Gastrocnemius medialis (tissue), 4 donors: ENCODE measurements around the gene TAOK1.

Experiments
- POLR2A ChIP-seq, 2 donors: fragments of 450-650 bp; IDR thresholded peaks; one replicate each; pipeline ENCODE4 v1.6.1; 2017; ENCODE audit warnings: antibody characterized with exemption in 2 of 2, mild to moderate bottlenecking in 2 of 2, moderate library complexity in 2 of 2
- TF ChIP-seq, protein P1 (sequence below), 5 experiments: fragments of 450-650 bp in 3 of 5; fragments of 200-600 bp in 2 of 5; sonication (generic) in 2 of 5; IDR thresholded peaks in 4 of 5; conservative IDR thresholded peaks in 1 of 5; 1 replicate in 4 of 5; 2 replicates in 1 of 5; pipeline ENCODE4 v1.5.1; 2016 to 2019; ENCODE audit warnings: antibody characterized with exemption in 5 of 5, mild to moderate bottlenecking in 3 of 5, moderate library complexity in 3 of 5

DNA sequence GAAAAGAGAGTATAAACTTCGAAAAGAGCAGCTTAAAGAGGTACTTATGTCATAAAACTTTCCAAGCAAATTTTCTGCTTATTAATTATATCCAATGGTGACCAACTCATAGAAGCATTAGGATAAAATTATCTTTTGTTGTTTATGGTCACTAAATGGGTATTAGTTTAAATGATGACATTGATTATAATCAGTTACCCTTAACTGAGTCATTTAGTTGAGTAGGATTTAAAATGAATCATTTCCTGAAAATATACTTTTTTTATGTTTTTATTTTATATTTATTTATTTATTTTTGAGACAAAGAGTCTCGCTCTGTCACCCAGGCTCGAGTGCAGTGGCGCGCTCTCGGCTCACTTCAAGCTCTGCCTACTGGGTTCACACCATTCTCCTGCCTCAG is 120.8 kb downstream of the TAOK1 start:
- TF ChIP-seq, protein P1, sequence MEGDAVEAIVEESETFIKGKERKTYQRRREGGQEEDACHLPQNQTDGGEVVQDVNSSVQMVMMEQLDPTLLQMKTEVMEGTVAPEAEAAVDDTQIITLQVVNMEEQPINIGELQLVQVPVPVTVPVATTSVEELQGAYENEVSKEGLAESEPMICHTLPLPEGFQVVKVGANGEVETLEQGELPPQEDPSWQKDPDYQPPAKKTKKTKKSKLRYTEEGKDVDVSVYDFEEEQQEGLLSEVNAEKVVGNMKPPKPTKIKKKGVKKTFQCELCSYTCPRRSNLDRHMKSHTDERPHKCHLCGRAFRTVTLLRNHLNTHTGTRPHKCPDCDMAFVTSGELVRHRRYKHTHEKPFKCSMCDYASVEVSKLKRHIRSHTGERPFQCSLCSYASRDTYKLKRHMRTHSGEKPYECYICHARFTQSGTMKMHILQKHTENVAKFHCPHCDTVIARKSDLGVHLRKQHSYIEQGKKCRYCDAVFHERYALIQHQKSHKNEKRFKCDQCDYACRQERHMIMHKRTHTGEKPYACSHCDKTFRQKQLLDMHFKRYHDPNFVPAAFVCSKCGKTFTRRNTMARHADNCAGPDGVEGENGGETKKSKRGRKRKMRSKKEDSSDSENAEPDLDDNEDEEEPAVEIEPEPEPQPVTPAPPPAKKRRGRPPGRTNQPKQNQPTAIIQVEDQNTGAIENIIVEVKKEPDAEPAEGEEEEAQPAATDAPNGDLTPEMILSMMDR (IDR thresholded peaks at IDR 0.05 in 4 of 5, conservative IDR thresholded peaks at IDR 0.05 in 1 of 5) = no peak
- TF ChIP-seq POLR2A (IDR thresholded peaks at IDR 0.05) = no peak
